DND-41 (cell line): Measurements from ENCODE around the gene FTL.

ENCODE experiments used
- ATAC-seq: fragments of 200-7000 bp; cut with Tn5 transposase; 3 replicates; pipeline ENCODE4 v1.9.1; 2021; ENCODE audit warnings: low read depth; ENCODE audit not compliant: insufficient read depth
- DNase-seq: peaks from one replicate; pipeline ENCODE4 v3.0.0-alpha.2; 2020
- H2AFZ ChIP-seq: 2 replicates; pipeline ENCODE4 v1.6.0; 2012; ENCODE audit warnings: low read depth, low read length
- H3K27ac ChIP-seq: 2 replicates; pipeline ENCODE4 v1.5.1; 2012; ENCODE audit warnings: low read length, inconsistent platforms
- H3K27me3 ChIP-seq: fragments of 200-600 bp; sonication (generic); 2 replicates; pipeline ENCODE4 v1.6.0; 2012; ENCODE audit warnings: low read length, mild to moderate bottlenecking, inconsistent platforms; ENCODE audit not compliant: insufficient read depth, poor library complexity
- H3K36me3 ChIP-seq: 2 replicates; pipeline ENCODE4 v1.5.1; 2012; ENCODE audit warnings: low read length, inconsistent platforms; ENCODE audit not compliant: insufficient read depth
- H3K4me1 ChIP-seq: 2 replicates; pipeline ENCODE4 v1.5.1; 2012; ENCODE audit warnings: mild to moderate bottlenecking, low read length; ENCODE audit not compliant: insufficient read depth
- H3K4me2 ChIP-seq: 2 replicates; pipeline ENCODE4 v1.6.0; 2012; ENCODE audit warnings: mild to moderate bottlenecking, moderate library complexity, low read length, inconsistent platforms; ENCODE audit not compliant: insufficient read depth
- H3K4me3 ChIP-seq, 2 experiments: fragments of 200-600 bp in 1 of 2; shearing (Covaris generic) in 1 of 2; 2 replicates each; pipeline ENCODE4 v1.5.1; 2012 to 2016; ENCODE audit warnings: inconsistent platforms in 2 of 2, low read length in 2 of 2, mild to moderate bottlenecking in 2 of 2, low read depth in 1 of 2, moderate library complexity in 1 of 2
- H3K79me2 ChIP-seq: 2 replicates; pipeline ENCODE4 v1.6.0; 2012; ENCODE audit warnings: low read length, inconsistent platforms; ENCODE audit not compliant: insufficient read depth
- H3K9ac ChIP-seq: 2 replicates; pipeline ENCODE4 v1.6.0; 2012; ENCODE audit warnings: low read depth, mild to moderate bottlenecking, inconsistent platforms, low read length, moderate library complexity
- H3K9me3 ChIP-seq: 2 replicates; pipeline ENCODE4 v1.5.1; 2012; ENCODE audit warnings: low read length, moderate library complexity, mild to moderate bottlenecking, inconsistent platforms; ENCODE audit not compliant: insufficient read depth, severe bottlenecking
- H4K20me1 ChIP-seq: 2 replicates; pipeline ENCODE4 v1.6.0; 2012; ENCODE audit warnings: low read length; ENCODE audit not compliant: insufficient read depth
- EZH2 ChIP-seq: IDR thresholded peaks from 3 replicates; pipeline ENCODE4 v1.6.1; 2012; ENCODE audit warnings: borderline replicate concordance, low read depth, mild to moderate bottlenecking, moderate library complexity, low read length, inconsistent platforms; ENCODE audit not compliant: severe bottlenecking
- TF ChIP-seq, protein P1 (sequence below): IDR thresholded peaks from 2 replicates; pipeline ENCODE4 v1.5.1; 2012; ENCODE audit warnings: borderline replicate concordance, low read length, moderate library complexity, mild to moderate bottlenecking; ENCODE audit not compliant: poor library complexity, severe bottlenecking; ENCODE audit errors: extremely low read depth

FTL gene

GRCh38 chr19:48987323-48987722 is 22.2 kb downstream of the FTL start:
- TF ChIP-seq, protein P1, sequence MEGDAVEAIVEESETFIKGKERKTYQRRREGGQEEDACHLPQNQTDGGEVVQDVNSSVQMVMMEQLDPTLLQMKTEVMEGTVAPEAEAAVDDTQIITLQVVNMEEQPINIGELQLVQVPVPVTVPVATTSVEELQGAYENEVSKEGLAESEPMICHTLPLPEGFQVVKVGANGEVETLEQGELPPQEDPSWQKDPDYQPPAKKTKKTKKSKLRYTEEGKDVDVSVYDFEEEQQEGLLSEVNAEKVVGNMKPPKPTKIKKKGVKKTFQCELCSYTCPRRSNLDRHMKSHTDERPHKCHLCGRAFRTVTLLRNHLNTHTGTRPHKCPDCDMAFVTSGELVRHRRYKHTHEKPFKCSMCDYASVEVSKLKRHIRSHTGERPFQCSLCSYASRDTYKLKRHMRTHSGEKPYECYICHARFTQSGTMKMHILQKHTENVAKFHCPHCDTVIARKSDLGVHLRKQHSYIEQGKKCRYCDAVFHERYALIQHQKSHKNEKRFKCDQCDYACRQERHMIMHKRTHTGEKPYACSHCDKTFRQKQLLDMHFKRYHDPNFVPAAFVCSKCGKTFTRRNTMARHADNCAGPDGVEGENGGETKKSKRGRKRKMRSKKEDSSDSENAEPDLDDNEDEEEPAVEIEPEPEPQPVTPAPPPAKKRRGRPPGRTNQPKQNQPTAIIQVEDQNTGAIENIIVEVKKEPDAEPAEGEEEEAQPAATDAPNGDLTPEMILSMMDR, result no peak
- no peak for TF ChIP-seq EZH2
- Histone ChIP-seq H3K4me1 (peaks cover 23% of the 10 kb centered on the region), H3K9me3 (no peaks in the 10 kb centered on the region), H3K36me3 (peaks cover 61% of the 10 kb centered on the region), H3K27me3 (no peaks in the 10 kb centered on the region), H3K4me2 (no peak overlapping the region), H3K27ac (no peak overlapping the region), H4K20me1 (peaks cover 3% of the 10 kb centered on the region; the same call in 1 of the 2 replicates), H3K79me2 (peaks cover 20% of the 10 kb centered on the region), H3K4me3 (no peak overlapping the region), H3K9ac (no peak overlapping the region), H2AFZ (no peak overlapping the region)
- no peak for ATAC-seq
- no peak for DNase-seq

DNA sequence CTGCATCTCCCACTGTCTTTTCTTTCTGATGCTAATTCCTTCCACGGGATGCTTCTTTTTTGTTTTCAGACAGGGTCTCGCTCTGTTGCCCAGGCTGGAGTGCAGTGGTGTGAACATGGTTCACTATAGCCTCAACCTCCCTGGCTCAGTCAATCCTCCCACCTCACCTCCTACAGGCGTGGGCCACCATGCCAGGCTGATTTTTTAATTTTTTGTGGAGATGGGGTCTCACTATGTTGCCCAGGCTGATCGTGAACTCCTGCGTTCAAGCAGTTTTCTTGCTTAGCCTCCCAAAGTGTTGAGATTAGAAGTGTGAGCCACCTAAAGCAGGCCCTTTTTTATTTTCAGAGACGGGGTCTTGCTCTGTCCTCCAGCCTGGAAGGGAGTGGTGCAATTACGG is 23.2 kb downstream of the FTL start:
- H3K27ac ChIP-seq, result no peak overlapping the region
- no peak for DNase-seq
- TF ChIP-seq, protein P1, result no peak
- TF ChIP-seq EZH2, result no peak
- H3K4me2 ChIP-seq, result no peak overlapping the region
- H3K4me3 ChIP-seq, result no peak overlapping the region
- H4K20me1 ChIP-seq, result peaks cover 3% of the 10 kb centered on the region; the same call in 1 of the 2 replicates
- H3K79me2 ChIP-seq, result peaks cover 27% of the 10 kb centered on the region
- H3K4me1 ChIP-seq, result peaks cover 23% of the 10 kb centered on the region
- no peaks in the 10 kb centered on the region for H3K27me3 ChIP-seq
- no peak overlapping the region for H2AFZ ChIP-seq
- ATAC-seq, result no peak
- no peak overlapping the region for H3K9ac ChIP-seq
- peaks cover 52% of the 10 kb centered on the region for H3K36me3 ChIP-seq
- no peaks in the 10 kb centered on the region for H3K9me3 ChIP-seq

GRCh38 chr19:48988860-48989259 is 23.8 kb downstream of the FTL start:
- DNase-seq (no peak), ATAC-seq (no peak)
- Histone ChIP-seq H3K9ac (no peak overlapping the region), H3K27ac (no peak overlapping the region), H3K36me3 (peaks cover 48% of the 10 kb centered on the region), H3K27me3 (no peaks in the 10 kb centered on the region), H3K4me1 (peaks cover 23% of the 10 kb centered on the region), H3K79me2 (peaks cover 29% of the 10 kb centered on the region), H2AFZ (no peak overlapping the region), H4K20me1 (peaks cover 3% of the 10 kb centered on the region; the same call in 1 of the 2 replicates), H3K9me3 (no peaks in the 10 kb centered on the region), H3K4me3 (no peak overlapping the region), H3K4me2 (no peak overlapping the region)
- TF ChIP-seq EZH2, result no peak
- TF ChIP-seq, protein P1, result no peak
